Measurements from ENCODE around the gene RAB1A.

GRCh38 chr2:65136253-65136652, 6.3 kb upstream of the RAB1A start:
- TF ChIP-seq CTCF (IDR thresholded peaks at IDR 0.05; ENCODE audit: low read depth, low read length) (no peak), EZH2phosphoT487 (IDR thresholded peaks at IDR 0.05; ENCODE audit: low read depth) (no peak)
